ENCODE data around the gene HESX1. TPM values are rescaled to one million over a fixed set of nuclear protein-coding genes. Genes with fewer than 3 reads are reported as not detected.

The HESX1 gene
- total RNA-seq, 3 donors from 2014 or later (not counting 1 experiment from before 2014, with no cell fraction given): 0.49 to 0.55 TPM; not detected in 1

DNA sequence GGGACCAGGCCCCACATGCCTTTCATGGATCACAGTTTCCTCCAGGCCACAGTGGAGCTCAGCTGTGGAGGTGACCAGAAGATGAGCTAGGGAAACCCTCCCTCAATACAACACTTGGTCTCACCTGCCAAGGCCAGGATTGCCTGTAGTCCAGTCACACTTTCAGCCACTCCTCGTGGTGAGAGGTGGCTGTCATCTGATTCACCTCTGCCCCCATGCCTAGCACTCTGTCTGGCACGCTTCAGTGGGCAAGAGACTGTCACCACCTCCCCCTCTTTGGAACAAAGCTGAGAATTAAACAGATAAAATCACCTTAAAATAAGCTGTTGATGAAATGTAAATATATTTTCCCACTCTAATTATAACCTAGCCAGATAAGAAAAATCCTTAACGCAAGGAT lies 30.7 kb downstream of the HESX1 start:
- H3K27ac Mint-ChIP-seq: no peak overlapping the region
- no peaks in the 10 kb centered on the region for H3K36me3 Mint-ChIP-seq
- ATAC-seq: no peak
- H3K4me1 ChIP-seq (ENCODE audit: control insufficient read depth, insufficient read depth, low read length): peaks cover 16% of the 10 kb centered on the region
- no peaks in the 10 kb centered on the region for H3K36me3 ChIP-seq (ENCODE audit: control insufficient read depth, insufficient read depth, low read length)
- intact Hi-C loops (cut with micrococcal nuclease): no loop called here
- peak overlapping the region; percentile 63 for H3K4me3 Mint-ChIP-seq
- peaks cover 5 to 19% of the 10 kb centered on the region in 2 donors for H3K4me1 Mint-ChIP-seq
- peaks cover 46 to 68% of the 10 kb centered on the region in 2 donors for H3K27me3 Mint-ChIP-seq (ENCODE audit: low read depth in 2 of 2)
- H3K9me3 ChIP-seq (ENCODE audit: control insufficient read depth, insufficient read depth, low read length): no peaks in the 10 kb centered on the region
- no peaks in the 10 kb centered on the region for H3K9me3 Mint-ChIP-seq
- whole genome bisulfite sequencing (ENCODE audit: insufficient coverage): 18% methylated on average over 1 of the region's 3 CpGs
- H3K27me3 ChIP-seq (ENCODE audit: control insufficient read depth, insufficient read depth, low read length): peaks cover 19% of the 10 kb centered on the region
- no peak for DNase-seq
- TF ChIP-seq, protein P1, sequence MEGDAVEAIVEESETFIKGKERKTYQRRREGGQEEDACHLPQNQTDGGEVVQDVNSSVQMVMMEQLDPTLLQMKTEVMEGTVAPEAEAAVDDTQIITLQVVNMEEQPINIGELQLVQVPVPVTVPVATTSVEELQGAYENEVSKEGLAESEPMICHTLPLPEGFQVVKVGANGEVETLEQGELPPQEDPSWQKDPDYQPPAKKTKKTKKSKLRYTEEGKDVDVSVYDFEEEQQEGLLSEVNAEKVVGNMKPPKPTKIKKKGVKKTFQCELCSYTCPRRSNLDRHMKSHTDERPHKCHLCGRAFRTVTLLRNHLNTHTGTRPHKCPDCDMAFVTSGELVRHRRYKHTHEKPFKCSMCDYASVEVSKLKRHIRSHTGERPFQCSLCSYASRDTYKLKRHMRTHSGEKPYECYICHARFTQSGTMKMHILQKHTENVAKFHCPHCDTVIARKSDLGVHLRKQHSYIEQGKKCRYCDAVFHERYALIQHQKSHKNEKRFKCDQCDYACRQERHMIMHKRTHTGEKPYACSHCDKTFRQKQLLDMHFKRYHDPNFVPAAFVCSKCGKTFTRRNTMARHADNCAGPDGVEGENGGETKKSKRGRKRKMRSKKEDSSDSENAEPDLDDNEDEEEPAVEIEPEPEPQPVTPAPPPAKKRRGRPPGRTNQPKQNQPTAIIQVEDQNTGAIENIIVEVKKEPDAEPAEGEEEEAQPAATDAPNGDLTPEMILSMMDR (IDR thresholded peaks at IDR 0.05): no peak
- H3K4me3 ChIP-seq (ENCODE audit: low read length): no peak overlapping the region
- no peak overlapping the region for H3K27ac ChIP-seq (ENCODE audit: low read length)

DNA sequence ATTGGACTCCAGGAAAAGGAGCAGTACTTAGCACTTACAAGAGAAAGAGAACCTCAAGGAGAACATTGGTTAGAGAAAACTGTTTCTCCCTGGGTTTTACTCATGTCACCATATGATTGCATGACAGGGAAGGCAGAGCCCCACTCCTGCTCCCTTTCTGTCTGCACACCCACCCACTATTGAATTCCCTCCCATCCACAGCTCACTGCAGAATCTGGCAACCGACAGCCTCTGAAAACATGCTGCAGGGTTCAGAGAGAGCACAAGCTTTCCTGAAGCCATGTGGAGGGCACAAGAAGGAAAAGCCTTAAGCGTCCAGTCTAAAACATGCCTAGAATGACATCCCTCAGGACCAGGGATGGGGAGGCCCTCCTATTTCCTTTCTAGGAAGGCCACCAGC lies 31.6 kb downstream of the HESX1 start:
- Mint-ChIP-seq H3K4me3 (no peak overlapping the region), H3K9me3 (no peaks in the 10 kb centered on the region), H3K4me1 (peaks cover 6 to 22% of the 10 kb centered on the region in 2 donors), H3K27me3 (ENCODE audit: low read depth in 2 of 2) (peaks cover 48 to 65% of the 10 kb centered on the region in 2 donors), H3K36me3 (no peaks in the 10 kb centered on the region), H3K27ac (no peak overlapping the region)
- DNase-seq (no peak), ATAC-seq (no peak)
- no peaks in the 10 kb centered on the region for H3K9me3 ChIP-seq (ENCODE audit: control insufficient read depth, insufficient read depth, low read length)
- TF ChIP-seq, protein P1 (IDR thresholded peaks at IDR 0.05): no peak
- intact Hi-C loops (cut with micrococcal nuclease): no loop called here
- peaks cover 24% of the 10 kb centered on the region for H3K27me3 ChIP-seq (ENCODE audit: control insufficient read depth, insufficient read depth, low read length)
- H3K4me3 ChIP-seq (ENCODE audit: low read length): no peak overlapping the region
- H3K36me3 ChIP-seq (ENCODE audit: control insufficient read depth, insufficient read depth, low read length): no peaks in the 10 kb centered on the region
- peaks cover 19% of the 10 kb centered on the region for H3K4me1 ChIP-seq (ENCODE audit: control insufficient read depth, insufficient read depth, low read length)
- WGBS (ENCODE audit: insufficient coverage): 63% methylated on average over 2 of the region's 2 CpGs
- no peak overlapping the region for H3K27ac ChIP-seq (ENCODE audit: low read length)

DNA sequence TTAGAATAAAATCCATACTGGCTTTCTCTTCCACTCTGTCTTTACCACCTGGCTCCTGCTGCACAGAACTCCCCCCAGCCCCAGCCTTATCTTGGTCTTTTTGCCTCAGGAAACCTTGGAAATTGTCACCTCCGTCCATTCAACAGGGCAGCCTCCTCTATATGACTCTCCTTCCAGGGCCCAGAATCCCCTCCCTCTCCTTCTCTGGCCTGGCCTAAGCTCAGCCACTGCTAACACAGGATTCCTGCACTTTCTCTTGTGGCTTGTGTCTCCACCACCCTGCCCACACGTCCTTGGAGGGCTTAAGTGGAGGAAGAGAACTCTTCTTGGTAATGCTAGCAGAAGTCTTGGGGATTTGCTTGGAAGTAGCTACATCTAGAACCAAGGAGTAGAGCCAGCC lies 33.1 kb downstream of the HESX1 start:
- no peaks in the 10 kb centered on the region for H3K36me3 Mint-ChIP-seq
- 58% methylated on average over 2 of the region's 2 CpGs for WGBS (ENCODE audit: insufficient coverage)
- peaks cover 33% of the 10 kb centered on the region for H3K27me3 ChIP-seq (ENCODE audit: control insufficient read depth, insufficient read depth, low read length)
- no peak overlapping the region for H3K4me3 ChIP-seq (ENCODE audit: low read length)
- H3K9me3 Mint-ChIP-seq: no peaks in the 10 kb centered on the region
- DNase-seq (no peak), ATAC-seq (no peak)
- peaks cover 58 to 65% of the 10 kb centered on the region in 2 donors for H3K27me3 Mint-ChIP-seq (ENCODE audit: low read depth in 2 of 2)
- no peaks in the 10 kb centered on the region for H3K36me3 ChIP-seq (ENCODE audit: control insufficient read depth, insufficient read depth, low read length)
- peaks cover 6 to 22% of the 10 kb centered on the region in 2 donors for H3K4me1 Mint-ChIP-seq
- H3K9me3 ChIP-seq (ENCODE audit: control insufficient read depth, insufficient read depth, low read length): no peaks in the 10 kb centered on the region
- H3K27ac ChIP-seq (ENCODE audit: low read length): no peak overlapping the region
- H3K4me1 ChIP-seq (ENCODE audit: control insufficient read depth, insufficient read depth, low read length): peaks cover 19% of the 10 kb centered on the region
- TF ChIP-seq, protein P1 (IDR thresholded peaks at IDR 0.05): no peak
- no peak overlapping the region for H3K27ac Mint-ChIP-seq
- H3K4me3 Mint-ChIP-seq: peak overlapping the region; percentile 11
- intact Hi-C loops (cut with micrococcal nuclease): no loop called here

DNA sequence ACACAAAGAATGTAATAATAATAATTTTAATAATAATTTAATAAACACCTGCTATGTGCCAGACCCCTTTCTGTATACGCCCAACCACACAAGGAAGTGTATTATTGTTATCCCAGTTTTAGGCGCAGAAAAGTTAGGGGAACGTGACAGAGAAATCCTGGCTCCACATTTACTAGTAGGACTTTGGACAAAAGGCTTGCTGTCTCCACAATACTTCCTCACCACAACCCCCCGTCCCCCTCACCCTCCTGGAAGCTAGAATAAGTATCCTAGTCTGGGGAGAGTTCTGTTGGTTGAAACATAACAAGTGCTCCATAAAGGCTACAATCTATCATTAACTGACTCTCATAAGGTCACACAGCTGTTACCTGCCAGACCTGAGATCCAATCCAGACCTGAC lies 34.1 kb downstream of the HESX1 start:
- TF ChIP-seq, protein P1 (IDR thresholded peaks at IDR 0.05): no peak
- no peaks in the 10 kb centered on the region for H3K9me3 ChIP-seq (ENCODE audit: control insufficient read depth, insufficient read depth, low read length)
- ATAC-seq (no peak), DNase-seq (no peak)
- no peak overlapping the region for H3K4me3 ChIP-seq (ENCODE audit: low read length)
- no peak overlapping the region for H3K27ac Mint-ChIP-seq
- H3K27me3 ChIP-seq (ENCODE audit: control insufficient read depth, insufficient read depth, low read length): peaks cover 33% of the 10 kb centered on the region
- intact Hi-C loops (cut with micrococcal nuclease): no loop called here
- peaks cover 57 to 69% of the 10 kb centered on the region in 2 donors for H3K27me3 Mint-ChIP-seq (ENCODE audit: low read depth in 2 of 2)
- H3K36me3 Mint-ChIP-seq: no peaks in the 10 kb centered on the region
- H3K4me1 ChIP-seq (ENCODE audit: control insufficient read depth, insufficient read depth, low read length): peaks cover 19% of the 10 kb centered on the region
- peaks cover 6 to 23% of the 10 kb centered on the region in 2 donors for H3K4me1 Mint-ChIP-seq
- no peak overlapping the region for H3K27ac ChIP-seq (ENCODE audit: low read length)
- no peaks in the 10 kb centered on the region for H3K9me3 Mint-ChIP-seq
- peak overlapping the region; percentile 75 for H3K4me3 Mint-ChIP-seq
- H3K36me3 ChIP-seq (ENCODE audit: control insufficient read depth, insufficient read depth, low read length): no peaks in the 10 kb centered on the region
- 23% methylated on average over 4 of the region's 4 CpGs for WGBS (ENCODE audit: insufficient coverage)
